ENCODE measurements around the gene CD84.

GRCh38 chr1:160548183-160548582, 31.1 kb downstream of the CD84 start:
- no peak for TF ChIP-seq POLR2A (IDR thresholded peaks at IDR 0.05)
- TF ChIP-seq, protein P1, sequence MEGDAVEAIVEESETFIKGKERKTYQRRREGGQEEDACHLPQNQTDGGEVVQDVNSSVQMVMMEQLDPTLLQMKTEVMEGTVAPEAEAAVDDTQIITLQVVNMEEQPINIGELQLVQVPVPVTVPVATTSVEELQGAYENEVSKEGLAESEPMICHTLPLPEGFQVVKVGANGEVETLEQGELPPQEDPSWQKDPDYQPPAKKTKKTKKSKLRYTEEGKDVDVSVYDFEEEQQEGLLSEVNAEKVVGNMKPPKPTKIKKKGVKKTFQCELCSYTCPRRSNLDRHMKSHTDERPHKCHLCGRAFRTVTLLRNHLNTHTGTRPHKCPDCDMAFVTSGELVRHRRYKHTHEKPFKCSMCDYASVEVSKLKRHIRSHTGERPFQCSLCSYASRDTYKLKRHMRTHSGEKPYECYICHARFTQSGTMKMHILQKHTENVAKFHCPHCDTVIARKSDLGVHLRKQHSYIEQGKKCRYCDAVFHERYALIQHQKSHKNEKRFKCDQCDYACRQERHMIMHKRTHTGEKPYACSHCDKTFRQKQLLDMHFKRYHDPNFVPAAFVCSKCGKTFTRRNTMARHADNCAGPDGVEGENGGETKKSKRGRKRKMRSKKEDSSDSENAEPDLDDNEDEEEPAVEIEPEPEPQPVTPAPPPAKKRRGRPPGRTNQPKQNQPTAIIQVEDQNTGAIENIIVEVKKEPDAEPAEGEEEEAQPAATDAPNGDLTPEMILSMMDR (IDR thresholded peaks at IDR 0.05) = no peak

All from right lobe of liver (tissue), 4 donors.